GM21526 (cell line): ENCODE data around the gene RXYLT1.
"Not testable (repeated sequence)": the region's sequence is repeated elsewhere in the genome, so short reads cannot be mapped to it uniquely, and the experiment has no call there.

Experiments used
- ATAC-seq: cut with Tn5 transposase; IDR thresholded peaks from one replicate; pipeline ENCODE4 v1.9.1; 2021; ENCODE audit warnings: moderate library complexity; ENCODE audit not compliant: unreplicated experiment, low FRiP score

The RXYLT1 gene

DNA sequence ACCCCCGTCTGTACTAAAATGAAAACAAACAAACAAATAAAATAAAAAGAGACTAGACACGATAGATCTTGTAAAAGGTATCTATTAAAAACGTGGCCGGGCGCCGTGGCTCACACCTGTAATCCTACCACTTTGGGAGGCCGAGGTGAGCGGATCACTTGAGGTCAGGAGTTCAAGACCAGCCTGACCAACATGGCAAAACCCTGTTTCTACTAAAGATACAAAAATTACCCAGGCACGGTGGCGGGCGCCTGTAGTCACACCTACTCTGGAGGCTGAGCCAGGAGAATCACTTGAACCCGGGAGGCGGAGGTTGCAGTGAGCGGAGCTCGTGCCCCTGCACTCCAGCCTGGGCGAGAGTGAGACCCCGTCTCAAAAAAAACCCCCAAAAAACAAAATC is 63.0 kb downstream of the RXYLT1 start:
- ATAC-seq, result not testable (repeated sequence)

DNA sequence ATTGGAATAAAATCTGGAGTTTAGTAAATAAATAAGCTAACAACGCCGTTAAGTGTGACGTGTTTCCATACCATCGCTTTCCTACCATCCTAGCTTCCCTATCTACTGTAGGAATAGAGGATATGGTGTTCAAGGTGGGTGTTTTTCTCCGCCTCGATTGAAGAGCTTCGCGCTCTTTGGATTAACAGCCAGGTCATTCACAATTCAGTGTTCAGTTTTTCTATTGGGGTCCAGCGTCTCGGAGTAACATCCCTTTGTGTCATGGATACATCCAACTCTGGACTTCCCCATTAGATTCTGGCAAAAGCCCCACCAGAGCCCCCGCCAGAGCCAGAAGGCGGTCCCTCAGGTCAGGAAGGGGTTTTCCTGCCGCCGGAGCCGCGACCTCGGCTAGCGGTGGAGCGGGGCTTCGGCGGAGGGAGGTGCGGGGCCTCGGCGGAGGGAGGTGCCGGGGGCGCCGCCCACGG is 63.6 kb downstream of the RXYLT1 start:
- ATAC-seq, result no peak

DNA sequence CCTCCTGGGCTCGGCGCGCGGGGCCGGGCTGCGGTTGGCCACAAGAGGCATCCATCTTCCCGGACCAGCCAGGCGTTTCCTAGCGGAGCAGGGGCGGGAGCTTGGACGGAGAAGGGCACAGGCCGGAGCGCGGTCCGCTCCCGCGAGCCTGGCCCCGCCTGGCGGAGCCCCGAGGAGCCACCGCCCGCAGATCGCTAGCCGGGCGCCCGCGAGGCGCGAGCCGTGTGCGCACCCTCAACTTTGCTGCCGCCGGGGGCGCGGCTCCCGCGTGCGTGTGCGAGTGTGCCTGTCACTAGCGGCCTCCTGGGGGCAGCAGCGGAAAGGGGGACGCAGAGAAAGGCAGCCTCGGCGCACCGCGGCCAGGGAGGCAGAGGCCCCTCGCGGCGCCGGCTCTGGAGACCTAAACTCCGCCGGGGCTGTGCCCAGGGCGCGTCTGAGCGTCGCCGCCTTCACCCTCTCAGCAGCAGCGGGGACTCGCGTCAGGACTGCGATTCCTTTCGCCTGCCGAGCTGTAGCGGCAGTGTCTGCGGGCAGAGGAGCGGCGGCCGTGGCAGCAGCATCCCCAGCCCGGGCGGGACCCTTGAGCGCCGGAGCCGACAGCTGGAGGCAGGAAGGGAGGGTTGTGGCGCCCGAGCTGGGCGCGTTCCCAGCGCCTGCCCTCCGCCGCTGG is 64.1 kb downstream of the RXYLT1 start:
- peak; percentile 97 for ATAC-seq

DNA sequence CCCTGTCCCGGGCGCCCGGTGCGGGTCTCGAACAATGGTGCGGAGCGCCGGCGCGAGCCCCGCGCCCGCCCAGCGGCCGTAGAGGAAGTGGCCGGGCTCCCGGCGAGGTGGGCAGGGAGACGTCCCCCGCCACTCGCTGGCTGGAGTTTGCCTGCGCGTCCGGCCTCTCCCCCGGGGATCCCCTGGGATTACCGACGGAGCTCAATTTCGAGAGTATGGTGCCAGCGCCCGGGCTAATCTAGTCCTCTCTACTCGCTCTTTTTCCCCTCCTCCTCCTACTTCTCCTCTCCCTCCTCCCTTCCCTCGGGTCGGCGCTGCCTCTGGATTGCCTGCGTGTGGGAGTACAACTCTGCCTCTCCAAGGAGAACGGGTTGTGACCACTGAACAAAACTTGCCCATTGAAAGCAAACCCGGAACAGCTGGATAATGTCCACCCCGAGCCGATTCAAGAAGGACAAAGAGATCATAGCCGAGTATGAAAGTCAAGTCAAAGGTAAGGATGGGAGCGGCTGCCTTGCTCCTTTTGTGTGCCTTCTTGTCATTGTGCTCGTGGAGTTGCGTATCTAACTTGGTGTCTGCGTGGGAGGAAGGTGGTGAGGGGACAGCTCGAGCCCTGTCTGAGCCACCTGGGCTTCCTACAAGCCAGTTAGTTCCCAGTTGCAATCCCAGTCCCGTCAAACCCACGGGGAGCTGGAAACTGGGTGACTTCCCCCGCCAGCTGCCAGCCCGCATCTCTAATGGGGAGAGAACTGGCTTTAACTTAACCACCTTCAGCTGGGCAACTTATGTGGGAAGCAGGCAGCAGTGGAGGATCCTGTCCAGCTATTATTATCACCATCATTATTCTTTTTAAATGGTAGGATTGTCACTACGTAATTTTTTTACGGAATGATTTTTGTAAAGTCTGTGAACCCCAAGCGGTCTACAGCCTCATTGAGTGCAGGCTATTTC is 65.0 kb downstream of the RXYLT1 start, which contains the start of gene SRGAP1:
SRGAP1 (plus strand) TSS at position 310 of the 951 bp plus-strand sequence; CDS start at position 427, 117 bp downstream.
- ATAC-seq, result no peak

DNA sequence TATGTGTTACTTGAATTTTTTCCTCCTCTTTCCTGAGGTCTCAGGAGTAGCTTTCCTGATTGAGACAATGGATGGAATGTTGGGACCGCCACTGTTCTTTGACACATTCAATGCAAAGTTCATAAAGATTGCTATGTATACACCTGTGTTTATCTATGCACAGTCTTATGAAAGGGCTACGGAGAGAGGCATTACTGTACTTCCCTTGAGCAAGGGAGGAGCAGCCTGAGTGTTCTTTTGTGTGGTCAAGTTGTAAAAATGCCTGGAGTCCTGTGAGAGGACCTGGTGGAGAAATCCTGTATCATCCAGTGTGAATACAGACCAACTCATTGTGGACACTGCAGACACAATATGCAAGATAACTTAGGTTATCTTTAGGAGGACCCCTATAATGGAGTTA is 66.0 kb downstream of the RXYLT1 start:
- ATAC-seq, result no peak

DNA sequence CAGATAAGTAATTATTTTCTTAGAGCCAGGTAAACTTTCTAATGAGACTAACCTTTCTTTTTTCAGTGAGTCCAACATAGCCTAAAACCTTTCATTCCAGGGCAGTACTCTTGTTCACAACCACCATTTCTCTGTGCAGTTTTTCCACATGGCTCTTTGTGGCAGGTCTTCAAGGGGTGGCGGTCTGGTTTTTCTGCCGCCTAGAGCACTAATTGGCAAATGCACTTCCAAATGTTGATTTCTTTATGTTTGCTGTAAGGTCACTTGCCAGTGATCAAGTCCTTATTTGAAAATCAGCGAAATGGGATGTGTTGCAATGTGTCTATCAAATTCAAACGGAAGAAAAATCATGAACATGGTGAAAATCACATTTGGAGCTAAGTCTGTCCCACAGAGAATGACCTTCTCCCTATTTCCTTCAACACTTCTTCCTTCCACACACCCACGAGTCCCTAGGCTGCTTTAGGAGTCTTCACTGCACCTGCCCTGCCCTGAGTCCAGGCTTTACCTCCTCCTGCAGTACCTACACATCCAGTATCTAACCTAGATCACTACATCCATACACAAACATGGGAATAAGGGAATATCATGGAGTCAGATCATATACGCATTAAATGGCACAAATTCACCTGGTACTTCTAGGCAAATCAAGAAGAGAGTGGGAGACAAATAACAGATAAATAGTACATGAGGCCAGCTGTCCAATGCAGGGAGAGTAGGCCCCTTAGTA is 66.7 kb downstream of the RXYLT1 start:
- ATAC-seq, result no peak

DNA sequence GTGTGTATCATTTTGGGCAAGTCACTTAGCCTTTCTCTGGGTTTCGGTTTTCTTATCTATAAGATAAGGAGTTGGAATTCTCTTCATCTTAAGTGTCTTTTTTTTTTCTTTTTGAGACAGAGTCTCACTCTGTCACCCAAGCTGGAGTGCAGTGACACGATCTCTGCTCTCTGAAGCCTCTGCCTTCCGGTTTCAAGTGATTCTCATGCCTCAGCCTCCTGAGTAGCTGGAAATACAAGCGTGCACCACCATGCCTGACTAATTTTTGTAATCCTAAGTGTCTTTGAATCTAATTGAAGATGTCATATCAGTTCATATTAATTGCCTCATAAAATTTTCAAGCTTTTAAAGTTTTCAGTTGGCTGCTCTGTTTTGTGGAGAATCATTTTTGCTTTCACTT is 68.7 kb downstream of the RXYLT1 start:
- ATAC-seq, result no peak

DNA sequence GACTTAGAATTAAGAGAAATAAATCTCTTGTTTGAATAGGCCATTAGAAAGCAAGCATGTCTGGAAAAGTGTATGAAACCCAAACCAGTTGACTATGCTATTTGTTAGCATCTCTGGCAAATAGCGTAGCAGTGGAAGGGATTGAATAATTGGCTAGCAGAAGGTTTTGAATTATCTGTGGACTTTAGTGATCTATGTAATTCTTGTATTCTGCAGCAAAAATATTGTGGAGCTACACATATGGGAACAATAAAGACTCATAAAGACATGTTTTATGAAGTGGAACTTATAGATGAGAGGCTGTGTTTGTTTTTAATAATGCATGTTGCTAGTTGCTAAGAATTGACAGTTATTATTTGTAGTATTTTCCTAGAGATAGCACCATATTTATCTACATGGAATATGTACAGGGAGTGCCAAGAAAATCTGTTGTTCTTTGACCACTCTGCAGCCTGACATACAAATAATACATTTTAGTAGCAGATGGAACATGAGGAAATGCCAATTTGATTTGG is 69.5 kb downstream of the RXYLT1 start:
- no peak for ATAC-seq

DNA sequence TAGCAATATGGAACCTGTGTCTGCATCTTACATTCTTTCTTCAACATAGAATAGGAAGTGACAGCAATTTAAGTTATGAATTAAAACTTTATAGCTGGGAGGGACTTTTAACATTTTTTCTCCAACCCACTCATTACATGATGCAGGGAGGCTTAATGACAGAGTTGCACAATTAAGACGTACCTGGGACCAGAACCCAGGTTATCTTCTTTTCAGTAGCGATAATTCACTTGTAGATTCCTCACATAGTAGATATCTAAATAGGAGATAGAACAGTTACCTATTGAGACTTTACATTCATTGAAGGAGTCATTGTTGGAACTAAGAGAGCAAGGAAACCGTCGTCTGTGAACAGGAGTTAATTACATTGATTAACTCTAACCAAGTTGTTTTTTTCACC is 69.9 kb downstream of the RXYLT1 start:
- no peak for ATAC-seq

DNA sequence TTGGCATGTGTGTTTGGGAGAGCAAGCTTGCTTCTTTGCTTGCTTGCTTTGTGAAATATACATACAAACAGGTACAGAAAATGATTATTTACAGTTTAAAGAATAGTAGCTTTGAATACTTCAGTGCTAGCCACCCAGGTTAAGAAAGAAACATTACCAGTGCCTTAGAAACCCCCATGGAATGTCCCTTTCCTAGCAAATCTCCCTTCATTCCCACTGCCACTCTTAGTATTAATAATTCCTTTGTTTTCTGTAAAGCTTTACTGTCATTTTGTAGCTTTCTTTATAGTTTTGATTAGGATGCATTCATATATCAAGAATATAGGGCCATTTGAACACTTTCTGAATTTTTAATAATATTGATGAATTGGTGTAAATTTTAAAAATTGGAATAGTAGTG is 74.3 kb downstream of the RXYLT1 start:
- no peak for ATAC-seq

DNA sequence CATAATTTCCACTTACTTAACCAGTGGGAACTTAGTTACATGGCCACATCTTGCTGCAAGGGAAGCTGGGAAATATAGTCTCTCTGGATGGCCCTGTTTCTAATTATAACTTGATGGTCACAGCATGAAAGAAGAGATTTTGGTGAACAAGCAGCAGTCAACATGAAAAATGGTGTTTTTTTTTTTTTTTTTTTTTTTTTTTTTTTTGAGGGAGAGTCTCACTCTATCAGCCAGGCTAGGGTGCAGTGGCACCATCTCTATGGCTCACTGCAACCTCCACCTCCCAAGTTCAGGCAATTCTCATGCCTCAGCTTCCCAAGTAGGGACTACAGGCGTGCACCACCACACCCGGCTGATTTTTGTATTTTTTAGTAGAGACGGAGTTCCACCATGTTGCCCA is 75.6 kb downstream of the RXYLT1 start:
- no peak for ATAC-seq

DNA sequence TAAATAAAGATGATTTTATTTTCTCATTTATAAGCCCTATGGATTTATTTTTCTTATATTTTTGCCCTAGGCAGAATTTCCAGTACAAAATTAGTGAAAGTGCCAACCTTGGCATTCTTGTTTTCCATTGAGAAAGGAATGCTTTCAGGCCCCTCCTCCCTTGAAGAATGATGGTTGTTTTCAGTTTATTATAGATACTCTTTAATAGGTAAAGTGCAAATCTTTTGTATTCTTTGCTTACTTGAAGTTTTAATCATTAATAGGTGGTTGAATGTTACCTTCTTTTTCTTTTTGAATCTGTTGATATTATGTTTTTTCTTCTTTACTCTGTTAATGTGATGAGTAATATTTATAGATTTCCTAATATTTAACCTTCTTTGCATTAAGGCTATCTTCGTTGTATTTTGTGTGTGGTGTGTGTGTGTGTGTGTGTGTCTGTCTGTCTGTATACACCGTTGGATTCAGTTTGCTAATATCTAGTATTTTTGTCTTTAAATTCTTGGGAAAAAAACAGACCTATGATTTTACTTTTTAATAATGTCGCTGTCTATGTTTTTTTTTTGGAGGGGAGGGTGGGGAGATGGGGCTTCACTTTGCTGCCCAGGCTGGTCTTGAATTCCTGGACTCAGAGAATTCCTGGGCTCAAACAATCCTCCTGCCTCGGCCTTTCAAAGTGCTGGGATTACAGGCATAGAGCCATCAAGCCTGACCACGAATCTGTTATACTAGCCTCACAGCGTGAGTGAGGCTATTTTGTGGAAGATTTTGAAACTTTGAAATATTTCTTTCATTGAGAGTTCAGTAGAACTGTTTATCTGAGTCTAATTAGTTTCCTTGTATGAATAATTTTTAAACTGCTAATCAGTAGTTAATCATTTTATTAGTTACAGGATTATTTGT is 78.3 kb downstream of the RXYLT1 start:
- no peak for ATAC-seq
